RWPE1 (cell line): Measurements from ENCODE around the gene GALNT9.

Source experiments
- CTCF ChIA-PET: fragments of 350-600 bp; sonication (Branson Sonifier 250); formaldehyde crosslinking; extraction: SDS; loops from one replicate; lab custom pipeline; 2021; lab: Yijun Ruan, JAX
- POLR2A ChIA-PET: fragments of 400-600 bp; formaldehyde crosslinking; extraction: SDS; loops from one replicate; lab custom pipeline; 2020; ENCODE audit warnings: antibody characterized with exemption; ENCODE audit not compliant: low non-redundant PET; lab: Yijun Ruan, JAX
- DNase-seq: peaks from one replicate; pipeline ENCODE4 v3.0.0; 2012; ENCODE audit warnings: low spot score
- H3K27ac ChIP-seq: fragments of 450-650 bp; 2 replicates; pipeline ENCODE4 v1.5.1; 2017
- CTCF ChIP-seq: fragments of 450-650 bp; conservative IDR thresholded peaks from 2 replicates; pipeline ENCODE4 v1.5.1; 2017; ENCODE audit warnings: low read depth, mild to moderate bottlenecking

GALNT9 gene

GRCh38 chr12:132347176-132347855, 17.9 kb upstream of the GALNT9 start:
- ChIA-PET CTCF (interaction anchor here (0.7 kb wide), 1 partner anchor 79 kb away, joined by 3 read pairs; no protein-coding TSS in a partner anchor), POLR2A (no interaction called here)
- H3K27ac ChIP-seq: no peak overlapping the region
- DNase-seq: no peak
- no peak for TF ChIP-seq CTCF

- DNase-seq: no peak
- TF ChIP-seq CTCF: no peak
- POLR2A ChIA-PET: no interaction called here
- H3K27ac ChIP-seq: no peak overlapping the region
- CTCF ChIA-PET: interaction anchor here (0.7 kb wide), 1 partner anchor 80 kb away, joined by 3 read pairs; no protein-coding TSS in a partner anchor
Observed at GRCh38 chr12:132346471-132347175, 17.2 kb upstream of the GALNT9 start.

- no peak for TF ChIP-seq CTCF
- ChIA-PET POLR2A (no interaction called here), CTCF (no interaction called here)
- H3K27ac ChIP-seq: no peak overlapping the region
- no peak for DNase-seq
Observed at GRCh38 chr12:132345561-132346200, 16.3 kb upstream of the GALNT9 start.

- no peak for TF ChIP-seq CTCF
- ChIA-PET CTCF (no interaction called here), POLR2A (no interaction called here)
- no peak overlapping the region for H3K27ac ChIP-seq
- no peak for DNase-seq
Observed at GRCh38 chr12:132345126-132345525, 15.7 kb upstream of the GALNT9 start.

- POLR2A ChIA-PET: no interaction called here
- CTCF ChIA-PET: no interaction called here
- no peak overlapping the region for H3K27ac ChIP-seq
- TF ChIP-seq CTCF: no peak
- DNase-seq: no peak
Observed at GRCh38 chr12:132344601-132345000, 15.2 kb upstream of the GALNT9 start.

- ChIA-PET CTCF (no interaction called here), POLR2A (no interaction called here)
- no peak for TF ChIP-seq CTCF
- no peak for DNase-seq
- no peak overlapping the region for H3K27ac ChIP-seq
Observed at GRCh38 chr12:132344181-132344580, 14.8 kb upstream of the GALNT9 start.
